Stimulated activated CD4-positive, alpha-beta T cell treated with anti-CD3 and anti-CD28 coated beads, Interleukin-1b, Interleukin-23, amount 100 ng/mL, for 24 hours (primary cell): Measurements from ENCODE around the gene R3HCC1L.

ENCODE experiments used
- DNase-seq, 4 experiments: peaks; one replicate each; pipeline ENCODE4 v3.0.0-alpha.2; 2020; ENCODE audit warnings: low read depth in 4 of 4, low spot score in 1 of 4

The R3HCC1L gene

GRCh38 chr10:98273057-98273850, 138.8 kb downstream of the R3HCC1L start:
- DNase-seq: no peak

- DNase-seq: no peak
These were observed 140.1 kb downstream of the R3HCC1L start for GRCh38 chr10:98274562-98274961.

GRCh38 chr10:98276311-98276710, 141.9 kb downstream of the R3HCC1L start:
- no peak for DNase-seq

- DNase-seq: no peak
These were observed 151.0 kb downstream of the R3HCC1L start for GRCh38 chr10:98285416-98285815.

- no peak for DNase-seq
These were observed 152.0 kb downstream of the R3HCC1L start for GRCh38 chr10:98286419-98286818.

GRCh38 chr10:98287321-98287720, 152.9 kb downstream of the R3HCC1L start:
- no peak for DNase-seq

- no peak for DNase-seq
These were observed 155.3 kb downstream of the R3HCC1L start for GRCh38 chr10:98289802-98290209.

GRCh38 chr10:98292971-98293370, 158.5 kb downstream of the R3HCC1L start:
- DNase-seq: no peak

- no peak for DNase-seq
These were observed 159.3 kb downstream of the R3HCC1L start for GRCh38 chr10:98293550-98294269.

- no peak for DNase-seq
These were observed 159.8 kb downstream of the R3HCC1L start for GRCh38 chr10:98294270-98294627.
